GM12878 (cell line): ENCODE results near the gene RARG. TPM values are rescaled to one million over a fixed set of nuclear protein-coding genes. Genes with fewer than 3 reads are reported as not detected.

ENCODE experiments used
- ATAC-seq: fragments of 200-7000 bp; cut with Tn5 transposase; 3 replicates; pipeline ENCODE4 v1.9.1; 2020; ENCODE audit warnings: mild to moderate bottlenecking, moderate library complexity
- BruUV-seq: library from RNA; stranded (reverse); fragments of 400-500 nt; replicated peaks from 2 replicates; lab custom pipeline; 2021; lab: Mats Ljungman, UMichigan
- CTCF ChIA-PET: fragments of 300-600 bp; sonication (Branson Sonifier 250); formaldehyde crosslinking; extraction: SDS; loops from one replicate; lab custom pipeline; 2021; ENCODE audit warnings: inconsistent platforms; lab: Yijun Ruan, JAX
- POLR2A ChIA-PET: fragments of 350-600 bp; formaldehyde crosslinking; extraction: SDS; loops from one replicate; lab custom pipeline; 2021; ENCODE audit warnings: inconsistent platforms; lab: Charles Lee
- RAD21 ChIA-PET: fragments of 300-600 bp; sonication (Branson Sonifier 250); formaldehyde crosslinking; loops from one replicate; lab custom pipeline; 2023; ENCODE audit warnings: antibody characterized with exemption; ENCODE audit not compliant: unreplicated experiment; lab: Charles Lee
- SMC1A ChIA-PET: fragments of 300-600 bp; sonication (Branson Sonifier 250); formaldehyde crosslinking; loops from one replicate; lab custom pipeline; 2023; ENCODE audit not compliant: unreplicated experiment, uncharacterized antibody; lab: Charles Lee
- DNase-seq: peaks from one replicate; pipeline ENCODE4 v3.0.0-alpha.2; 2011; ENCODE audit warnings: low read depth, low spot score
- FAIRE-seq: peaks from 3 replicates; lab custom pipeline; 2011; peaks lifted over from hg19 to GRCh38; lab: Jason Lieb, UNC
- H2AFZ ChIP-seq: 2 replicates; pipeline ENCODE4 v1.6.0; 2011; ENCODE audit warnings: low read depth, low read length, control low read depth; ENCODE audit not compliant: control insufficient read depth
- H3K27ac ChIP-seq: 2 replicates; pipeline ENCODE4 v1.5.1; 2011; ENCODE audit warnings: control low read depth; ENCODE audit not compliant: control insufficient read depth, insufficient read depth
- H3K27me3 ChIP-seq, 2 experiments: replicated peaks in 1 of 2; 2 replicates each; pipeline versions ENCODE4 v1.6.0 to v1.6.1; 2011; ENCODE audit warnings: low read length in 1 of 2; ENCODE audit not compliant: control insufficient read depth in 2 of 2, insufficient read depth in 2 of 2
- H3K36me3 ChIP-seq, 2 experiments: 2 replicates each; pipeline ENCODE4 v1.5.1; 2011; ENCODE audit warnings: low read length in 1 of 2; ENCODE audit not compliant: control insufficient read depth in 2 of 2, insufficient read depth in 2 of 2
- H3K4me1 ChIP-seq: 2 replicates; pipeline ENCODE4 v1.6.1; 2011; ENCODE audit warnings: mild to moderate bottlenecking, low read length, moderate library complexity, mixed read lengths; ENCODE audit not compliant: control insufficient read depth, insufficient read depth
- H3K4me2 ChIP-seq: 2 replicates; pipeline ENCODE4 v1.6.0; 2011; ENCODE audit warnings: control low read depth; ENCODE audit not compliant: control insufficient read depth, insufficient read depth
- H3K4me3 ChIP-seq: fragments of 200-600 bp; sonication (generic); 2 replicates; pipeline ENCODE4 v1.5.1; 2016
- H3K79me2 ChIP-seq: 2 replicates; pipeline ENCODE4 v1.6.0; 2011; ENCODE audit warnings: low read length; ENCODE audit not compliant: control insufficient read depth, insufficient read depth
- H3K9ac ChIP-seq: 2 replicates; pipeline ENCODE4 v1.8.0; 2011; ENCODE audit warnings: low read length, control low read depth, mixed read lengths; ENCODE audit not compliant: control insufficient read depth, insufficient read depth
- H3K9me3 ChIP-seq: replicated peaks from 3 replicates; pipeline ENCODE4 v1.5.1; 2011; ENCODE audit warnings: mild to moderate bottlenecking, low read length; ENCODE audit not compliant: control insufficient read depth, insufficient read depth
- H4K20me1 ChIP-seq: 2 replicates; pipeline ENCODE4 v1.6.0; 2011; ENCODE audit not compliant: control insufficient read depth, insufficient read depth
- CEBPB ChIP-seq, 2 experiments: fragments of 150-350 bp in 1 of 2; IDR thresholded peaks; 2 replicates each; pipeline ENCODE4 v1.6.1; 2012 to 2014; ENCODE audit warnings: low read depth in 2 of 2, low read length in 2 of 2, borderline replicate concordance in 1 of 2, inconsistent platforms in 1 of 2
- DPF2 ChIP-seq: fragments of 450-650 bp; IDR thresholded peaks from 2 replicates; pipeline ENCODE4 v1.6.1; 2017; ENCODE audit warnings: mild to moderate bottlenecking
- IKZF1 ChIP-seq: fragments of 450-650 bp; conservative IDR thresholded peaks from 2 replicates; pipeline ENCODE4 v1.6.1; 2017; ENCODE audit warnings: antibody characterized with exemption, mild to moderate bottlenecking
- POLR2A ChIP-seq: IDR thresholded peaks from 2 replicates; pipeline ENCODE4 v1.6.1; 2011; ENCODE audit warnings: low read depth, mild to moderate bottlenecking, low read length
- POLR2AphosphoS2 ChIP-seq: IDR thresholded peaks from 2 replicates; pipeline ENCODE4 v1.6.1; 2011; ENCODE audit warnings: low read depth, mild to moderate bottlenecking, low read length, improper control_type of control experiment, moderate library complexity
- WGBS: methylation state at CpG from one replicate; pipeline ENCODE4 v1.1.6; 2016; ENCODE audit warnings: low lambda C conversion rate; ENCODE audit not compliant: insufficient replicate concordance, insufficient coverage; ENCODE audit errors: missing lambda C conversion rate; 5-methylcytosine and 5-hydroxymethylcytosine counted together
- in situ Hi-C: fragments of 300-500 bp; cut with MboI; formaldehyde crosslinking; loops from 9 replicates; pipeline ENCODE4 v1.14.3; 2018; ENCODE audit warnings: mixed read lengths
- intact Hi-C: fragments of 100-400 bp; cut with micrococcal nuclease; formaldehyde crosslinking; loops from one replicate; pipeline ENCODE4 v1.14.2; 2022; ENCODE audit not compliant: unreplicated experiment
- polyA plus RNA-seq, 11 experiments: library from polyadenylated mRNA; depleted of rRNA in 4 of 11; unstranded in 6 of 11; stranded (reverse) in 5 of 11; fragments of >200 nt; fragmentation: Nextera tagmentation in 4 of 11; fragmentation: Illumina TruSeq in 1 of 11; extraction: Ambion mirVana in 4 of 11; extraction: Trizol in 1 of 11; gene quantifications; 1 replicate in 1 of 11; 2 replicates in 10 of 11; pipeline versions ENCODE4 v1.2.1 to v1.2.3, GENCODE V29; 2011 to 2016; ENCODE audit warnings: inconsistent platforms in 2 of 11, missing spikeins in 2 of 11, low read depth in 1 of 11
- total RNA-seq, 4 experiments: library from RNA; depleted of rRNA in 3 of 4; stranded (reverse); fragments of >200 nt in 3 of 4; fragmentation: Illumina TruSeq in 1 of 4; extraction: Trizol in 1 of 4; gene quantifications; 2 replicates each; pipeline versions ENCODE4 v1.2.1 to v1.2.3, GENCODE V29; 2013 to 2021
- TF ChIP-seq, protein P1 (sequence below): fragments of 450-650 bp; IDR thresholded peaks from 2 replicates; pipeline ENCODE4 v1.6.1; 2017; ENCODE audit warnings: antibody characterized with exemption, mild to moderate bottlenecking, moderate library complexity

Gene RARG
- total and polyA plus RNA-seq, 10 of the 15 experiments (the other 5 are each of a cell fraction or from before 2014, with no cell fraction given): 0.27 to 8.1 (median 4.1) TPM

DNA sequence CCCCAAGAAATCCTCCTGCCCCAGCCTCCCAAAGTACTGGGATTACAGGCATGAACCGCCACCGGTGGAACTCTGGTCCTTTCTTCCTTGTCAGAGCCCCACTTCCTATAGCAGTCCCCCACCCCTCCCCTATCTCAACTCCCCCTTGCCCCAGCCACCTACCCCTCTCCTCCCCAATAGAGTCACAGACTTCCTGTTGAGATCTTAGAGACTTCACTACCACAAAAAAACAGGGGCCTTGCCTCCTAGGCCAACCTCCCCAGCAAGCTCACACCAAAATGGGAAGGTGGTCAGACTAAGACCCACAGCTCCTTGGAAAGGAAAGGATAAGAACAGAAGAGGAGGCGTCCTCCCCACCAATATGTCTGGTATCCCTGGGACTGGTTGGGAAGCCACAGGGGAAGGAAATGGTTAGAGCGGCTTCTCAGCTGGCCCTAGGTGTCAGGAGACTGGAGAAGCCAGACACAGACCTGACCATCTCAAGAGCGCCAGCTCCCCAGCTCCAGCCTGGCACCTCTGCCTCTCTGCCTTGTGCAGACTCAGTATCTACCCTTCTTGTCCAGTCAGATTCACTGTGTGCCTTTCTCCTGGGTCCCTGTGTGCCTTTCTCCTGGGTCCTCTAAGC is 33.4 kb downstream of the RARG start:
- no peak for FAIRE-seq
- Histone ChIP-seq H3K36me3 (peaks cover 35 to 46% of the 10 kb centered on the region in 2 experiments), H3K79me2 (peaks cover 40% of the 10 kb centered on the region), H3K9ac (peak overlapping the region; percentile 26; the same call in 1 of the 2 replicates), H2AFZ (no peak overlapping the region), H3K9me3 (no peaks in the 10 kb centered on the region), H4K20me1 (no peaks in the 10 kb centered on the region), H3K4me3 (peak overlapping the region; percentile 41; the same call in 1 of the 2 replicates), H3K4me1 (peaks cover 39% of the 10 kb centered on the region), H3K4me2 (peak overlapping the region; percentile 72), H3K27ac (peak overlapping the region; percentile 56; the same call in 1 of the 2 replicates), H3K27me3 (no peaks in the 10 kb centered on the region)
- intact Hi-C loops (no loop called here), in situ Hi-C loops (no loop called here)
- ChIA-PET RAD21 (interaction anchor here (0.8 to 3.6 kb wide), 10 partner anchors 12 to 146 kb away, joined by 3 to 26 read pairs (median 4); partner anchors contain the start of genes AAAS, CSAD and ZNF740), SMC1A (interaction anchor here (0.9 to 3.0 kb wide), 16 partner anchors 9 to 98 kb away, joined by 3 to 36 read pairs (median 4); partner anchors contain the start of genes CSAD, ESPL1, ITGB7 and ZNF740), POLR2A (interaction anchor here (0.5 to 5.1 kb wide), 9 partner anchors 8 to 114 kb away, joined by 3 to 47 read pairs (median 4); partner anchors contain the start of genes CSAD, ITGB7 and ZNF740), CTCF (interaction anchor here (0.9 to 7.7 kb wide), 14 partner anchors 9 to 147 kb away, joined by 3 to 78 read pairs (median 5); partner anchors contain the start of genes AAAS, CSAD, ITGB7 and MYG1)
- no peak for DNase-seq
- BruUV-seq: no TSS peak
- TF ChIP-seq POLR2A (no peak), POLR2AphosphoS2 (peak; percentile 41; the same call in 1 of the 2 replicates), IKZF1 (0 out of 2 replicates have a peak, but pooled peaks have one; percentile 18), DPF2 (0 out of 2 replicates have a peak, but pooled peaks have one; percentile 20), CEBPB (IDR thresholded peaks at IDR 0.05; ENCODE audit: borderline replicate concordance in 1 of 2, low read depth in 2 of 2, low read length in 2 of 2) (no peak)
- TF ChIP-seq, protein P1, sequence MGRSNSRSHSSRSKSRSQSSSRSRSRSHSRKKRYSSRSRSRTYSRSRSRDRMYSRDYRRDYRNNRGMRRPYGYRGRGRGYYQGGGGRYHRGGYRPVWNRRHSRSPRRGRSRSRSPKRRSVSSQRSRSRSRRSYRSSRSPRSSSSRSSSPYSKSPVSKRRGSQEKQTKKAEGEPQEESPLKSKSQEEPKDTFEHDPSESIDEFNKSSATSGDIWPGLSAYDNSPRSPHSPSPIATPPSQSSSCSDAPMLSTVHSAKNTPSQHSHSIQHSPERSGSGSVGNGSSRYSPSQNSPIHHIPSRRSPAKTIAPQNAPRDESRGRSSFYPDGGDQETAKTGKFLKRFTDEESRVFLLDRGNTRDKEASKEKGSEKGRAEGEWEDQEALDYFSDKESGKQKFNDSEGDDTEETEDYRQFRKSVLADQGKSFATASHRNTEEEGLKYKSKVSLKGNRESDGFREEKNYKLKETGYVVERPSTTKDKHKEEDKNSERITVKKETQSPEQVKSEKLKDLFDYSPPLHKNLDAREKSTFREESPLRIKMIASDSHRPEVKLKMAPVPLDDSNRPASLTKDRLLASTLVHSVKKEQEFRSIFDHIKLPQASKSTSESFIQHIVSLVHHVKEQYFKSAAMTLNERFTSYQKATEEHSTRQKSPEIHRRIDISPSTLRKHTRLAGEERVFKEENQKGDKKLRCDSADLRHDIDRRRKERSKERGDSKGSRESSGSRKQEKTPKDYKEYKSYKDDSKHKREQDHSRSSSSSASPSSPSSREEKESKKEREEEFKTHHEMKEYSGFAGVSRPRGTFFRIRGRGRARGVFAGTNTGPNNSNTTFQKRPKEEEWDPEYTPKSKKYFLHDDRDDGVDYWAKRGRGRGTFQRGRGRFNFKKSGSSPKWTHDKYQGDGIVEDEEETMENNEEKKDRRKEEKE: no peak
- ATAC-seq: no peak
- WGBS: 54% methylated on average over 5 of the region's 5 CpGs
